HG03196 (cell line): ENCODE results near the gene EDN1.
"Not testable (repeated sequence)": the region's sequence is repeated elsewhere in the genome, so short reads cannot be mapped to it uniquely, and the experiment has no call there.

Source experiments
- ATAC-seq: cut with Tn5 transposase; IDR thresholded peaks from one replicate; pipeline ENCODE4 v1.9.1; 2021; ENCODE audit not compliant: unreplicated experiment

The EDN1 gene

DNA sequence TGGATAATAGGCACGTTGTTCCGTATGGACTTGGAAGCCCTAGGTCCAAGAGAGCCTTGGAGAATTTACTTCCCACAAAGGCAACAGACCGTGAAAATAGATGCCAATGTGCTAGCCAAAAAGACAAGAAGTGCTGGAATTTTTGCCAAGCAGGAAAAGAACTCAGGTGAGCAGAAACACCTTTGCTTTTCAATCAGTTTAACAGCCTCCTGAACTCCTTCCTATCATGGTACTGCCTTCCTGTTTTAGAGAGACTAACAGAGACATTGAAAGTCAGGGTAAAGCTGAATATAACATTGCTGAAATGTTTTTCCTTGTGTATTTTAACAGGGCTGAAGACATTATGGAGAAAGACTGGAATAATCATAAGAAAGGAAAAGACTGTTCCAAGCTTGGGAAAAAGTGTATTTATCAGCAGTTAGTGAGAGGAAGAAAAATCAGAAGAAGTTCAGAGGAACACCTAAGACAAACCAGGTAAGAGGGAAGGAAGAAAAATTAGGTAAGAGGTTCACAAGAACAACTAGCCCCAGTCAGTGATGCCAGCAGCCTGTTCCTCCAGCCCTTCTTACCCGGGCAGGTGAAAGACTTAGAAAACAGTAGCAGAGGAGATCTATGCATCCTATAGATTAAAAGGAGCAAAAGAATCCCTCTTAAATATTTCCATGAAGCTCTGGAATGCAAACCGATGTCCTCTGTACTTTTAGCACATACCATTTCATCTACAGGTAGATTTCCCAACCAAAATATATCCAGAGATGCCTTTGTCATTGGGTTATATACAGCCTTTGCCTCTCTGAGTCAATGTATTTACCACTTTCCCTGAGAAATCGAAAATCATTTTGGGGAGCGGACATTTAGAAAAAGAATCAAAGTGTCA lies 4.0 kb downstream of the EDN1 start:
- ATAC-seq: no peak

- ATAC-seq: no peak
Observed at GRCh38 chr6:12294851-12295536, 4.8 kb downstream of the EDN1 start.

DNA sequence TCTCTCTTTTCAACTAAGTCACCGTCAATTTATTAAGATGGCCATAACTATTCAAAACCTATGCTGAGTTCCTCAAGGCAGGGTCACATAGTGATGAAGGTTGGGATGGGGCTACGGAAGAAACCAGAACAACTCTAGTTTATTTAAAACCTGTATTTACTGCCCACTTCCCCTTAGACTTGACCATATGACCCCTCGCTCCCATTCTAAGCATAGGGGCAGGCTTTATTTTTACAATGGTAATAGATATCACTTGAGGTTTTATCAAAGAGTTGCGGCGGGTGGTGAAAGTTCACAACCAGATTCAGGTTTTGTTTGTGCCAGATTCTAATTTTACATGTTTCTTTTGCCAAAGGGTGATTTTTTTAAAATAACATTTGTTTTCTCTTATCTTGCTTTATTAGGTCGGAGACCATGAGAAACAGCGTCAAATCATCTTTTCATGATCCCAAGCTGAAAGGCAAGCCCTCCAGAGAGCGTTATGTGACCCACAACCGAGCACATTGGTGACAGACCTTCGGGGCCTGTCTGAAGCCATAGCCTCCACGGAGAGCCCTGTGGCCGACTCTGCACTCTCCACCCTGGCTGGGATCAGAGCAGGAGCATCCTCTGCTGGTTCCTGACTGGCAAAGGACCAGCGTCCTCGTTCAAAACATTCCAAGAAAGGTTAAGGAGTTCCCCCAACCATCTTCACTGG lies 5.5 kb downstream of the EDN1 start:
- no peak for ATAC-seq

DNA sequence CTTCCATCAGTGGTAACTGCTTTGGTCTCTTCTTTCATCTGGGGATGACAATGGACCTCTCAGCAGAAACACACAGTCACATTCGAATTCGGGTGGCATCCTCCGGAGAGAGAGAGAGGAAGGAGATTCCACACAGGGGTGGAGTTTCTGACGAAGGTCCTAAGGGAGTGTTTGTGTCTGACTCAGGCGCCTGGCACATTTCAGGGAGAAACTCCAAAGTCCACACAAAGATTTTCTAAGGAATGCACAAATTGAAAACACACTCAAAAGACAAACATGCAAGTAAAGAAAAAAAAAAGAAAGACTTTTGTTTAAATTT lies 6.1 kb downstream of the EDN1 start:
- no peak for ATAC-seq

DNA sequence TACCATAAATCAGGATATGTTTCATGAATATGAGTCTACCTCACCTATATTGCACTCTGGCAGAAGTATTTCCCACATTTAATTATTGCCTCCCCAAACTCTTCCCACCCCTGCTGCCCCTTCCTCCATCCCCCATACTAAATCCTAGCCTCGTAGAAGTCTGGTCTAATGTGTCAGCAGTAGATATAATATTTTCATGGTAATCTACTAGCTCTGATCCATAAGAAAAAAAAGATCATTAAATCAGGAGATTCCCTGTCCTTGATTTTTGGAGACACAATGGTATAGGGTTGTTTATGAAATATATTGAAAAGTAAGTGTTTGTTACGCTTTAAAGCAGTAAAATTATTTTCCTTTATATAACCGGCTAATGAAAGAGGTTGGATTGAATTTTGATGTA lies 6.4 kb downstream of the EDN1 start:
- no peak for ATAC-seq

DNA sequence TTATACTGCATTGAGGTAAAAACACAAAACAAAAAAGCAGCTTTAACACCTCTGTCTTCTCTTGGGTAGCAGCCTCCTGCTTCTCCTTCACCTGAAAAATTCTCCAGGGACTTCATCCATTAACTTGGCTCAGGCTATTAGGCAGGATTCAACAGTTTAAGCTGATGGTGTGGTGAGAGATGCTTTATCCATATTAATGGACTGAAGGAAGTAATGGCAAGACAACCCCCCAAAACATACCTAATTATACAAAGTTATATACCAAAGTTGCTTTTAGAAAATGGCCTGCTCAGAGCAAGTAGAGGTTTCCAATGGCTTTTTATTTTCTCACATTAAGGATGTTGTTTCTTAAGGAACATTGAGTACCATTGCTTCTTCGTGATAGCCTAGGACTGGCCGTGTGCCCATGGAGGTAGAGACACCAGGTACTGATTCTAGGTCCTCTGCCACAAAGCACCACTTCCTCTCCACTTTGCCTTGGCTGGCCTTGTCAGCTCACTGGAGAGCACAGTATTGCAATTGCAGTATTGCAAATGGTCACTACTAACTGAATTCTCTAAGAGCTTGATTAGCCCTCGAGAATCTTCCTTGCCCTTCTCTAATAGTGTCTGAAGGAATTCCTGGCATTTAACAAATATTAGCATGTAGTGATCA lies 7.3 kb downstream of the EDN1 start:
- no peak for ATAC-seq

DNA sequence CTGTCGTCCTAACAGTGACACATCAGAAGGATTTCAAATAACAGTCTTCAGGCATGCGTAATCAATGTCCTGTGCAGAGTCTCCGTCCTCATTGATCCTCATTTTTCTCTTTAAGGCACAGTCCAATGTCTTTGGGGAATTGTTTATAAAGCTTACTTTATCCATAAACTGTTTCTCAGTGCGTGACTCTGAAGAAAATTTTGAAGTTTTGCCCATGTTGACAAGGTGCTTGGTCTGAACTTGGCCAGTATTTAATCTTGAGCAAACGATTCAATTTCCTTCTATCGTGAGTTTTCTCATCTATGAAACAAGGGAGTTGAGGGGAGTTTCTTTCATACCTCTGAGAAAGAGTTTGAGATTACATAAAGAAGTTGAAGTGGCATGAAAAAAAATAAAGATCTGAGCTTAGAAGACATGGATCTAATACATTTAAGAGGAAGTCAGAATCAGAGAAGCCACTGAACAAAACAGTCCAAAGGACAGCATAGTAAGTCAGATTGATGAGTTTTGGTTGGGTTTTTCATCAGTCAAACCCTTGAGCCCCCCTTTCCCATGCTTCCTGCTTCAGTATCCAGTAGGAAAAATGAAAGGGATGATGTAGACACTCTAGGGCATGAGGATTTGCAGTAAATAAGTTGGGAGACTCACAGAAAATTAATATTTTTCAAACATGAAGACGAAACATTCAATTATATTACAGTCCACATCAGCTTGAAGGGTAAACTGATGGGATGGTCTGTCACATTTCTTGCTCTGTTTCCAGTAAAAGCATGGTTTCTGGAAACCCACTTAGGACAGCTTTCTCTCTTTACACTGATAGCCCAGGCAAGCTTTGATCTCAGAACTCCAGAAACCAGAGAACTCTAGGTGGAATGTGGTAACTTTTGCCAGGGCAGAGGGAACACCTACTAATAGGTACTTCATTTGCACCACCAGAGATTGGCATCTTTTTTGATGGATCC lies 8.1 kb downstream of the EDN1 start:
- no peak for ATAC-seq

DNA sequence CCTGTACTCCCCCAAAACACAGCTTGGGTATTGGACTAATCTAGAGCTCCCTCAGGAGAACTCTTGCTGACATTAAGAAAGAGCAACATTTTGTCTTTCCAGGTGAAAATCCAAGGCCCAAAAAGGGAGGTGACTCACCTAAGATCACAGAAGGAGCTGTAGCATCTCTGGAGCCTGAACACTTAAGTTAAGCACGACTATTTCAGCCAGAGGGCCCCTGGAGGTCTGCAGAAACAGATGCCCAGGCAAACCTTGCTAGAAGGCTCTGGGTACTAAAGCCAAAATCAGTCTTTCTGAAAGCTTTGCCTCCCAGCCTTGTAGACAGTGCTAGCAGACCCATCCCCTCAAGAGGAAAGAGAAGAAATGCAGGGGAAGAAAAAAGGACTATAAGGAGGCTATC lies 8.8 kb downstream of the EDN1 start:
- ATAC-seq: no peak

- no peak for ATAC-seq
Observed at GRCh38 chr6:12301018-12301417, 10.9 kb downstream of the EDN1 start.

DNA sequence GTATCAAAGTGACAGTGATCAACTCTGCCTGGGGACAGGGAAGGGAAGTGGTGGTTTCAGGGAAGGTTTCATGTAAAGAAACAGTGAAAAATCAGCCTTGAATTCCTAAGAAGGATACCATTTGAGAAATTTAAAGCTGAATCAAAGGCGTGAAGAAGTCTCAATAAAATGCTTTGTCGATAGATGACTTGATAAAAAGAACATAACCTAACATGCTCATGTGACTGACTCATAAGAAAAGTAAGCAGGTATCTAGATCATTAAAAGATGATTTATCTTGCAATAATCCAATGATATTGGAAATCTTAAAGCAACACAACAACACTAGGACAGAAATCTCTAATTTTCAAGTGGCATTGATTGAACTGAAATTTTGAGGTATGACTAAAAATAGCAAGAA lies 14.3 kb downstream of the EDN1 start:
- no peak for ATAC-seq

- ATAC-seq: no peak
Observed at GRCh38 chr6:12309070-12309469, 18.9 kb downstream of the EDN1 start.

DNA sequence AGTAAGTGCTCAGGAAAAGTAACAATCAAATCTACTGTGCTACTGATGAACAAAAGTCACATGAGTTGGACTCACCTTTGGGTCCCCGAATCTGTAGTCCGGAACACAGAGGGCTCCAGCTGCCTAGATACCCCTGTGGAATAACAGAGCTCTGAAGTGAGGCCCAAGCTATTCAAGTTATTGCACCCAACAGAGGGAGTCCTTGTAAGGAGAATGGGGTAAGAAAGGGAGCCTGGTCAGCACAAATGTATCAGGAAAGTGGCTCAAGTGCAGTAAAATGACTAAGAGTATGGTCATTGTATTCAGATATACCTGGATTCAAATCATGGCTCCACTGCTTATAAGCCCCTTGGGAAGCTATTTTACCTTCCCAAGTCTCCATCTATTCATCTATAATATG lies 20.9 kb downstream of the EDN1 start:
- no peak for ATAC-seq

DNA sequence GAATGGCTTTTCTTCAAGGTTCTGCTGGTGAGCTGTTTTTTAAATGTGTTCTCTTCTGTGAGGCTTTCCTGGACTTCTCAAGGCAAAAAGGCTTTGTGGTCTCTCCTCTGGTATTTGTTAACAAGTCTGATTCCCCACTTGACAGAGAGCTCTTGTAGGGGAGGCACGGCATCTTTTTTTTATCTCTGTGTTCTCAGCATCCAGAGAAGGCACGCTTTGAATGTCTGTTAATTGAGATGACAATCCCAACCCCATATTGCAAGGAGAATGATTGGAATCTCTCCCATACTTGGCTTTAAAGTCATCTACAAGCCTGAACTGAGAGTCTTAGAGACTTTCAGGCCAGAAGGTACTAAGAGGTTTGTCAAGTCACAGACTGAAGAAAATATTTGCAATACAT lies 22.6 kb downstream of the EDN1 start:
- no peak for ATAC-seq

- no peak for ATAC-seq
Observed at GRCh38 chr6:12313306-12313991, 23.3 kb downstream of the EDN1 start.

- ATAC-seq: no peak
Observed at GRCh38 chr6:12313992-12314589, 23.9 kb downstream of the EDN1 start.

GRCh38 chr6:12314751-12315150 lies 24.6 kb downstream of the EDN1 start:
- no peak for ATAC-seq

- no peak for ATAC-seq
Observed at GRCh38 chr6:12315292-12316081, 25.3 kb downstream of the EDN1 start.

- ATAC-seq: no peak
Observed at GRCh38 chr6:12318749-12319148, 28.6 kb downstream of the EDN1 start.

GRCh38 chr6:12320074-12320473 lies 29.9 kb downstream of the EDN1 start:
- not testable (repeated sequence) for ATAC-seq
